ENCODE results near the gene STAT3. TPM values are rescaled to one million over a fixed set of nuclear protein-coding genes. Genes with fewer than 3 reads are reported as not detected.

The STAT3 gene
- total RNA-seq, 4 donors from 2014 or later: 134 to 255 (median 180) TPM

- no peak for TF ChIP-seq CTCF (IDR thresholded peaks at IDR 0.05; ENCODE audit: low read depth)
Observed at GRCh38 chr17:42329025-42329976, 58.9 kb downstream of the STAT3 start.

- no peak for TF ChIP-seq CTCF (IDR thresholded peaks at IDR 0.05; ENCODE audit: low read depth)
Observed at GRCh38 chr17:42325026-42325425, 63.2 kb downstream of the STAT3 start.

GRCh38 chr17:42323268-42323773, 64.9 kb downstream of the STAT3 start:
- no peak for TF ChIP-seq CTCF (IDR thresholded peaks at IDR 0.05; ENCODE audit: low read depth)

- TF ChIP-seq CTCF (IDR thresholded peaks at IDR 0.05; ENCODE audit: low read depth): no peak
Observed at GRCh38 chr17:42322382-42323267, 65.6 kb downstream of the STAT3 start.

- no peak for TF ChIP-seq CTCF (IDR thresholded peaks at IDR 0.05; ENCODE audit: low read depth)
Observed at GRCh38 chr17:42321555-42321954, 66.7 kb downstream of the STAT3 start.

- TF ChIP-seq CTCF (IDR thresholded peaks at IDR 0.05; ENCODE audit: low read depth): no peak
Observed at GRCh38 chr17:42317266-42317845, 70.9 kb downstream of the STAT3 start.

Data from subcutaneous adipose tissue (tissue), 4 donors.